H9 (cell line): Measurements from ENCODE around the gene HAGH. TPM values are rescaled to one million over a fixed set of nuclear protein-coding genes. Genes with fewer than 3 reads are reported as not detected.

Source experiments
- DNase-seq: peaks from one replicate; pipeline ENCODE4 v3.0.0-alpha.2; 2017
- H2AFZ ChIP-seq: one replicate; pipeline ENCODE4 v1.6.1; 2013; ENCODE audit warnings: mild to moderate bottlenecking, low read length, control low read depth, moderate library complexity
- H2AK5ac ChIP-seq: 2 replicates; pipeline ENCODE4 v1.6.1; 2013; ENCODE audit warnings: low read length, control low read depth, mixed read lengths; ENCODE audit not compliant: insufficient read length
- H2BK120ac ChIP-seq: one replicate; pipeline ENCODE4 v1.6.1; 2013; ENCODE audit warnings: low read depth, mild to moderate bottlenecking, low read length, control low read depth, inconsistent platforms; ENCODE audit not compliant: poor library complexity, severe bottlenecking
- H2BK12ac ChIP-seq: 2 replicates; pipeline ENCODE4 v1.6.1; 2013; ENCODE audit warnings: low read length, control low read depth, mixed read lengths, low read depth; ENCODE audit not compliant: insufficient read length
- H2BK15ac ChIP-seq: 2 replicates; pipeline ENCODE4 v1.6.1; 2013; ENCODE audit warnings: low read depth, low read length, control low read depth
- H2BK20ac ChIP-seq: one replicate; pipeline ENCODE4 v1.6.1; 2013; ENCODE audit warnings: low read depth, mild to moderate bottlenecking, low read length, control low read depth, inconsistent platforms; ENCODE audit not compliant: poor library complexity, severe bottlenecking
- H2BK5ac ChIP-seq: 2 replicates; pipeline ENCODE4 v1.6.1; 2013; ENCODE audit warnings: low read length, control low read depth, mixed read lengths; ENCODE audit not compliant: insufficient read length
- H3K14ac ChIP-seq: 2 replicates; pipeline ENCODE4 v1.6.1; 2013; ENCODE audit warnings: low read length, control low read depth; ENCODE audit not compliant: insufficient read depth
- H3K18ac ChIP-seq: 2 replicates; pipeline ENCODE4 v1.6.1; 2013; ENCODE audit warnings: low read depth, mild to moderate bottlenecking, mixed read lengths, low read length, control low read depth; ENCODE audit not compliant: insufficient read length
- H3K23ac ChIP-seq: 2 replicates; pipeline ENCODE4 v1.6.1; 2013; ENCODE audit warnings: low read length, control low read depth, mixed read lengths, low read depth; ENCODE audit not compliant: insufficient read length
- H3K23me2 ChIP-seq: 2 replicates; pipeline ENCODE4 v1.6.1; 2013; ENCODE audit warnings: low read depth, mild to moderate bottlenecking, mixed read lengths, low read length, control low read depth; ENCODE audit not compliant: insufficient read length, poor library complexity, severe bottlenecking
- H3K27ac ChIP-seq: 2 replicates; pipeline ENCODE4 v1.5.1; 2013; ENCODE audit warnings: low read length, control low read depth, mixed read lengths, low read depth; ENCODE audit not compliant: insufficient read length
- H3K27me3 ChIP-seq: 2 replicates; pipeline ENCODE4 v1.6.1; 2013; ENCODE audit warnings: low read length, control low read depth, inconsistent platforms; ENCODE audit not compliant: insufficient read depth
- H3K4ac ChIP-seq: 2 replicates; pipeline ENCODE4 v1.6.1; 2013; ENCODE audit warnings: low read depth, mild to moderate bottlenecking, control low read depth, inconsistent platforms, low read length, moderate library complexity
- H3K4me1 ChIP-seq: 2 replicates; pipeline ENCODE4 v1.6.1; 2013; ENCODE audit warnings: low read length, control low read depth, inconsistent platforms; ENCODE audit not compliant: insufficient read depth
- H3K4me2 ChIP-seq: 2 replicates; pipeline ENCODE4 v1.6.1; 2013; ENCODE audit warnings: low read length, control low read depth, mixed read lengths; ENCODE audit not compliant: insufficient read length, insufficient read depth
- H3K56ac ChIP-seq: 2 replicates; pipeline ENCODE4 v1.6.1; 2013; ENCODE audit warnings: low read depth, mild to moderate bottlenecking, mixed read lengths, low read length, control low read depth; ENCODE audit not compliant: insufficient read length
- H3K79me1 ChIP-seq: 2 replicates; pipeline ENCODE4 v1.6.1; 2013; ENCODE audit warnings: low read depth, mild to moderate bottlenecking, moderate library complexity, low read length, control low read depth, inconsistent platforms; ENCODE audit not compliant: insufficient read depth, poor library complexity, severe bottlenecking
- H3K79me2 ChIP-seq: 2 replicates; pipeline ENCODE4 v1.6.1; 2013; ENCODE audit warnings: low read length, control low read depth, inconsistent platforms; ENCODE audit not compliant: insufficient read depth
- H3K9ac ChIP-seq: 2 replicates; pipeline ENCODE4 v1.6.1; 2013; ENCODE audit warnings: low read length, control low read depth, mixed read lengths; ENCODE audit not compliant: insufficient read length; ENCODE audit errors: extremely low read depth
- H3K9me3 ChIP-seq: one replicate; pipeline ENCODE4 v1.6.1; 2013; ENCODE audit warnings: low read depth, low read length, inconsistent platforms; ENCODE audit not compliant: control insufficient read depth
- H3T11ph ChIP-seq: one replicate; pipeline ENCODE4 v1.6.1; 2013; ENCODE audit warnings: mild to moderate bottlenecking, low read length, control low read depth, inconsistent platforms
- H4K20me1 ChIP-seq: one replicate; pipeline ENCODE4 v1.6.1; 2013; ENCODE audit not compliant: control insufficient read depth, insufficient read length, insufficient read depth
- H4K5ac ChIP-seq: 2 replicates; pipeline ENCODE4 v1.6.1; 2013; ENCODE audit warnings: low read depth, mild to moderate bottlenecking, mixed read lengths, low read length, control low read depth; ENCODE audit not compliant: insufficient read length
- H4K8ac ChIP-seq: replicated peaks from 2 replicates; pipeline ENCODE4 v1.6.1; 2013; ENCODE audit warnings: low read length, control low read depth, mixed read lengths, low read depth; ENCODE audit not compliant: insufficient read length
- H4K91ac ChIP-seq: 2 replicates; pipeline ENCODE4 v1.6.1; 2013; ENCODE audit warnings: low read depth, mild to moderate bottlenecking, moderate library complexity, mixed read lengths, low read length, control low read depth; ENCODE audit not compliant: insufficient read length
- H3K27ac Mint-ChIP-seq, 3 experiments: 2 replicates in 2 of 3; 3 replicates in 1 of 3; pipeline ENCODE4 v1.8.0; 2020 to 2021; ENCODE audit warnings: mixed read lengths in 3 of 3, mild to moderate bottlenecking in 1 of 3, moderate library complexity in 1 of 3
- H3K27me3 Mint-ChIP-seq: 2 replicates; pipeline ENCODE4 v1.8.0; 2021; ENCODE audit warnings: low read depth, mild to moderate bottlenecking, moderate library complexity, mixed read lengths
- H3K36me3 Mint-ChIP-seq, 3 experiments: 2 replicates in 2 of 3; 3 replicates in 1 of 3; pipeline ENCODE4 v1.8.0; 2020 to 2021; ENCODE audit warnings: low read depth in 3 of 3, mixed read lengths in 3 of 3; ENCODE audit not compliant: insufficient read depth in 1 of 3
- H3K4me1 Mint-ChIP-seq, 2 experiments: 2 replicates each; pipeline ENCODE4 v1.8.0; 2020; ENCODE audit warnings: mixed read lengths in 2 of 2
- H3K4me3 Mint-ChIP-seq, 2 experiments: 2 replicates in 1 of 2; 3 replicates in 1 of 2; pipeline ENCODE4 v1.8.0; 2020 to 2021; ENCODE audit warnings: mild to moderate bottlenecking in 2 of 2, mixed read lengths in 2 of 2, moderate library complexity in 1 of 2
- H3K9me3 Mint-ChIP-seq, 2 experiments: 2 replicates in 1 of 2; 3 replicates in 1 of 2; pipeline ENCODE4 v1.8.0; 2020; ENCODE audit warnings: mild to moderate bottlenecking in 2 of 2, mixed read lengths in 2 of 2, moderate library complexity in 1 of 2
- WGBS: extraction: QIAGEN DNeasy Blood & Tissue Kit; methylation state at CpG from one replicate; pipeline ENCODE4 v1.1.7; 2013; ENCODE audit warnings: missing lambda C conversion rate, low lambda C conversion rate, mixed read lengths; ENCODE audit not compliant: insufficient read length; ENCODE audit errors: extremely low coverage; 5-methylcytosine and 5-hydroxymethylcytosine counted together
- total RNA-seq: library from RNA; stranded (reverse); gene quantifications from 2 replicates; pipeline ENCODE4 v1.2.1, GENCODE V29; 2021
- TF ChIP-seq, protein P1 (sequence below): fragments of 200-600 bp; sonication (generic); conservative IDR thresholded peaks from 3 replicates; pipeline ENCODE4 v1.8.0; 2021; ENCODE audit warnings: antibody characterized with exemption, mild to moderate bottlenecking

Gene HAGH
- total RNA-seq, 1 experiment from 2014 or later = 30.0 TPM

GRCh38 chr16:1794221-1794871 lies 32.3 kb downstream of the HAGH start:
- no peak overlapping the region for H3T11ph ChIP-seq
- Mint-ChIP-seq H3K9me3 (peaks cover 25 to 27% of the 10 kb centered on the region in 2 experiments), H3K4me3 (no peak overlapping the region; a peak in 2 of 5 replicates), H3K27ac (no peak overlapping the region), H3K27me3 (no peaks in the 10 kb centered on the region), H3K36me3 (peaks cover 11 to 20% (median 15%) of the 10 kb centered on the region in 3 experiments), H3K4me1 (no peaks in the 10 kb centered on the region)
- H3K4ac ChIP-seq = no peak overlapping the region
- no peak overlapping the region for H4K8ac ChIP-seq
- H2AK5ac ChIP-seq = no peak overlapping the region
- H4K5ac ChIP-seq = no peak overlapping the region
- no peak overlapping the region for H2BK5ac ChIP-seq
- no peak overlapping the region for H3K56ac ChIP-seq
- no peak overlapping the region for H3K4me2 ChIP-seq
- no peak overlapping the region for H3K18ac ChIP-seq
- no peaks in the 10 kb centered on the region for H3K4me1 ChIP-seq
- no peaks in the 10 kb centered on the region for H4K20me1 ChIP-seq
- H3K9me3 ChIP-seq = no peaks in the 10 kb centered on the region
- H2BK15ac ChIP-seq = no peak overlapping the region
- H2BK120ac ChIP-seq = no peak overlapping the region
- no peak overlapping the region for H2AFZ ChIP-seq
- TF ChIP-seq, protein P1, sequence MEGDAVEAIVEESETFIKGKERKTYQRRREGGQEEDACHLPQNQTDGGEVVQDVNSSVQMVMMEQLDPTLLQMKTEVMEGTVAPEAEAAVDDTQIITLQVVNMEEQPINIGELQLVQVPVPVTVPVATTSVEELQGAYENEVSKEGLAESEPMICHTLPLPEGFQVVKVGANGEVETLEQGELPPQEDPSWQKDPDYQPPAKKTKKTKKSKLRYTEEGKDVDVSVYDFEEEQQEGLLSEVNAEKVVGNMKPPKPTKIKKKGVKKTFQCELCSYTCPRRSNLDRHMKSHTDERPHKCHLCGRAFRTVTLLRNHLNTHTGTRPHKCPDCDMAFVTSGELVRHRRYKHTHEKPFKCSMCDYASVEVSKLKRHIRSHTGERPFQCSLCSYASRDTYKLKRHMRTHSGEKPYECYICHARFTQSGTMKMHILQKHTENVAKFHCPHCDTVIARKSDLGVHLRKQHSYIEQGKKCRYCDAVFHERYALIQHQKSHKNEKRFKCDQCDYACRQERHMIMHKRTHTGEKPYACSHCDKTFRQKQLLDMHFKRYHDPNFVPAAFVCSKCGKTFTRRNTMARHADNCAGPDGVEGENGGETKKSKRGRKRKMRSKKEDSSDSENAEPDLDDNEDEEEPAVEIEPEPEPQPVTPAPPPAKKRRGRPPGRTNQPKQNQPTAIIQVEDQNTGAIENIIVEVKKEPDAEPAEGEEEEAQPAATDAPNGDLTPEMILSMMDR = no peak
- H2BK12ac ChIP-seq = no peak overlapping the region
- H3K23me2 ChIP-seq = no peaks in the 10 kb centered on the region
- H3K27ac ChIP-seq = no peak overlapping the region
- H3K9ac ChIP-seq = no peak overlapping the region
- H2BK20ac ChIP-seq = no peak overlapping the region
- no peaks in the 10 kb centered on the region for H3K79me1 ChIP-seq
- no CpG with 5 or more reads among the region's 18 CpGs for WGBS
- no peak overlapping the region for H4K91ac ChIP-seq
- DNase-seq = peak; percentile 28
- no peak overlapping the region for H3K14ac ChIP-seq
- H3K27me3 ChIP-seq = no peaks in the 10 kb centered on the region
- no peaks in the 10 kb centered on the region for H3K79me2 ChIP-seq
- no peak overlapping the region for H3K23ac ChIP-seq
